Psoas muscle (tissue), 8 donors: ENCODE results near the gene POLR1D. TPM values are rescaled to one million over a fixed set of nuclear protein-coding genes. Genes with fewer than 3 reads are reported as not detected.

Experiments used
- ATAC-seq, 4 donors: fragments of 200-7000 bp; cut with Tn5 transposase; one replicate each; pipeline ENCODE4 v1.9.1; 2020; ENCODE audit warnings: moderate library complexity in 3 of 4, mild to moderate bottlenecking in 2 of 4
- DNase-seq, 2 donors: peaks; one replicate each; pipeline ENCODE4 v3.0.0-alpha.2; 2020
- H3K27ac ChIP-seq: fragments of 200-600 bp; one replicate; pipeline ENCODE4 v1.8.0; 2022
- H3K27me3 ChIP-seq, 3 donors: fragments of 200-600 bp in 1 of 3; one replicate each; pipeline versions ENCODE4 v1.6.1 to v1.8.0; 2013 to 2022; ENCODE audit warnings: low read length in 2 of 3, mild to moderate bottlenecking in 2 of 3, moderate library complexity in 1 of 3; ENCODE audit not compliant: insufficient read depth in 3 of 3
- H3K36me3 ChIP-seq, 2 donors: fragments of 200-600 bp in 1 of 2; one replicate each; pipeline versions ENCODE4 v1.6.1 to v1.8.0; 2013 to 2022; ENCODE audit warnings: low read depth in 1 of 2, mild to moderate bottlenecking in 1 of 2, moderate library complexity in 1 of 2; ENCODE audit not compliant: insufficient read depth in 1 of 2
- H3K4me1 ChIP-seq: fragments of 200-600 bp; one replicate; pipeline ENCODE4 v1.8.0; 2022
- H3K4me3 ChIP-seq: fragments of 200-600 bp; one replicate; pipeline ENCODE4 v1.8.0; 2022; ENCODE audit warnings: mild to moderate bottlenecking
- H3K9me3 ChIP-seq: fragments of 200-600 bp; one replicate; pipeline ENCODE4 v1.8.0; 2022
- WGBS, 3 donors: extraction: QIAGEN DNeasy Blood & Tissue Kit; methylation state at CpG; one replicate each; pipeline versions ENCODE4 v1.1.6 to v1.1.7; 2013; 5-methylcytosine and 5-hydroxymethylcytosine counted together
- intact Hi-C, 2 donors: fragments of 100-400 bp; cut with DNase I; formaldehyde crosslinking; loops; one replicate each; pipeline versions ENCODE4 v1.11.0 to v1.14.2; 2022
- polyA plus RNA-seq, 3 donors: library from polyadenylated mRNA; stranded (reverse); fragments of 200-250 nt; gene quantifications; one replicate each; pipeline ENCODE4 v1.2.3, GENCODE V29; 2013
- total RNA-seq, 4 donors: library from RNA; stranded (reverse); fragmentation: NEBNext Ultra II Directional in 2 of 4; extraction: Animal tissue kit (Norgen Biotek cat#: 25700) in 2 of 4; gene quantifications; one replicate each; pipeline versions ENCODE4 v1.2.1 to v1.2.4, GENCODE V29; 2021 to 2023
- TF ChIP-seq, protein P1 (sequence below): fragments of 200-600 bp; IDR thresholded peaks from one replicate; pipeline ENCODE4 v1.8.0; 2022; ENCODE audit warnings: antibody characterized with exemption
- donor health status: healthy with polysubstance abuse.
- donor health status: DM: no; HTN: no; CAD: no; lungs with moderate emphysema.
- donor health status: Bipolar disorder and iron deficiency.
- donor health status: healthy.
- donor health status: DM: yes; HTN: yes; CAD: no.
- donor health status: DM: no; HTN: no; CAD: no.
- donor health status: DM: no; HTN: no; CAD: no.
- donor health status: DM: yes; HTN: yes; CAD: no.

The POLR1D gene
- total and polyA plus RNA-seq, 7 donors = 92.5 to 205 (median 113) TPM

DNA sequence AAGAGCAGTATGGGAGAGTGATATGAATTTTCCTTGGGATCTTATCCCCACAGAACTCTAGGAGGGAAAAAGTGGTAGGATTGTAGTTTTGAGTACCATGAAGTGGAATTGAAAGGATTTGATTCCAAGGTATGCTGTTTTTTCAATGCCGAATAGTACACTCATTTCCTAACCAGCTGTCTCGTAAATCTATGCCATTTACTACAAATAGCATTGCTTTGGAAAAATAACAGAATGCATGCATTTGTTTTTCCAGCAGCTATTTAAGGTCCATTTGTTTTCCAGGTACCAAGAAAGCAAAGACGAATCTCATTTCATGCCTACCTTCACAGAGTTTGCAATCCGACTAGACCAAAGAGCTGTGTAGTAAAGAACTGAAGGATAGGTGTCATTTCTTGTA, 10.5 kb downstream of the POLR1D start:
- 77 to 83% (median 79%) methylated on average over 4 of the region's 4 CpGs for WGBS, 3 donors
- intact Hi-C loops = no loop called here
- ATAC-seq = no peak
- Histone ChIP-seq H3K27ac (no peak overlapping the region), H3K36me3 (no peaks in the 10 kb centered on the region), H3K9me3 (no peaks in the 10 kb centered on the region), H3K4me1 (peaks cover 7% of the 10 kb centered on the region), H3K4me3 (no peak overlapping the region), H3K27me3 (no peaks in the 10 kb centered on the region)
- DNase-seq = no peak
- TF ChIP-seq, protein P1, sequence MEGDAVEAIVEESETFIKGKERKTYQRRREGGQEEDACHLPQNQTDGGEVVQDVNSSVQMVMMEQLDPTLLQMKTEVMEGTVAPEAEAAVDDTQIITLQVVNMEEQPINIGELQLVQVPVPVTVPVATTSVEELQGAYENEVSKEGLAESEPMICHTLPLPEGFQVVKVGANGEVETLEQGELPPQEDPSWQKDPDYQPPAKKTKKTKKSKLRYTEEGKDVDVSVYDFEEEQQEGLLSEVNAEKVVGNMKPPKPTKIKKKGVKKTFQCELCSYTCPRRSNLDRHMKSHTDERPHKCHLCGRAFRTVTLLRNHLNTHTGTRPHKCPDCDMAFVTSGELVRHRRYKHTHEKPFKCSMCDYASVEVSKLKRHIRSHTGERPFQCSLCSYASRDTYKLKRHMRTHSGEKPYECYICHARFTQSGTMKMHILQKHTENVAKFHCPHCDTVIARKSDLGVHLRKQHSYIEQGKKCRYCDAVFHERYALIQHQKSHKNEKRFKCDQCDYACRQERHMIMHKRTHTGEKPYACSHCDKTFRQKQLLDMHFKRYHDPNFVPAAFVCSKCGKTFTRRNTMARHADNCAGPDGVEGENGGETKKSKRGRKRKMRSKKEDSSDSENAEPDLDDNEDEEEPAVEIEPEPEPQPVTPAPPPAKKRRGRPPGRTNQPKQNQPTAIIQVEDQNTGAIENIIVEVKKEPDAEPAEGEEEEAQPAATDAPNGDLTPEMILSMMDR = no peak

DNA sequence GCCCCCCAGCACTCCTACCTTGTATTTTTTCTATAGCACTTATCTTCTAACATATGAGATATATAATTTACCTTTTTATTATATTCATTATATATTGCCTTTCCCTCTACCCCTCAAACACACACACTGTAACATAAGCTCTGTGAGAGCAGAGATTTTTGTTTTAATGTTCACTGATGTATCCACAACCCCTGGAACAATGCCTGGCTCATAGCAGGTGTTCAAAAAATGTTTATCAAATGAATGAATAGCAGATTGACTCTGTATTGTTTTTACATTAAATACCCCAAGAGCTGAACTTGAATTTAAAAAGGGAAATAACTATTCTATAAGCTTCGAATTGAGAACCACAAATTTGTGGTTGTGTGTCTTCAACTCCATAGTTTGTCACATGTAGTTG, 11.0 kb downstream of the POLR1D start:
- TF ChIP-seq, protein P1 = no peak
- intact Hi-C loops = no loop called here
- Histone ChIP-seq H3K36me3 (no peaks in the 10 kb centered on the region), H3K27ac (no peak overlapping the region), H3K4me3 (no peak overlapping the region), H3K27me3 (no peaks in the 10 kb centered on the region), H3K4me1 (peaks cover 7% of the 10 kb centered on the region), H3K9me3 (no peaks in the 10 kb centered on the region)
- ATAC-seq (no peak), DNase-seq (no peak)
- 87 to 93% (median 93%) methylated on average over 1 of the region's 1 CpG for WGBS, 3 donors

DNA sequence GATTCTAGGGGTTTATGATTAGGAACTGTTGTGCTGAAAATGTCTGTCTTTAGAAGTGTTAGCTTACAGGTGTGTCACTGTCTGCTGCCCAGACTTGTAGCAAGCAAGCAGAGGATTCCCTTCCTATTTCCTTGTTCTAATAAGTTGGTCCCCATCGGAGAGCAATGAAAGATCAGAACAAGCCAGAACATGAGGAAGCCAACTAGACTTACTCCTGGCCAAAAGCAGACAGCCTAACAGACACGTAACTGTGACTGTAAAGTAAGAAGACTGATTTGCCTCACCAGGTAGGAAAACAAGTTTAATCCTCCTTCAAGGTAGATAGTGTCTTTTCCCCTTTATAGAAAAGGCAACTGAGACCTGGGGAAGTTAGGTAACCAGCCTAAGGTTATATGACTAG, 12.5 kb downstream of the POLR1D start:
- H3K4me1 ChIP-seq = peaks cover 21% of the 10 kb centered on the region
- TF ChIP-seq, protein P1 = no peak
- 39 to 58% (median 57%) methylated on average over 2 of the region's 2 CpGs for WGBS, 3 donors
- no peak for DNase-seq
- intact Hi-C loops = no loop called here
- no peaks in the 10 kb centered on the region for H3K9me3 ChIP-seq
- H3K27me3 ChIP-seq = no peaks in the 10 kb centered on the region
- no peaks in the 10 kb centered on the region for H3K36me3 ChIP-seq
- no peak for ATAC-seq
- no peak overlapping the region for H3K4me3 ChIP-seq
- H3K27ac ChIP-seq = no peak overlapping the region

DNA sequence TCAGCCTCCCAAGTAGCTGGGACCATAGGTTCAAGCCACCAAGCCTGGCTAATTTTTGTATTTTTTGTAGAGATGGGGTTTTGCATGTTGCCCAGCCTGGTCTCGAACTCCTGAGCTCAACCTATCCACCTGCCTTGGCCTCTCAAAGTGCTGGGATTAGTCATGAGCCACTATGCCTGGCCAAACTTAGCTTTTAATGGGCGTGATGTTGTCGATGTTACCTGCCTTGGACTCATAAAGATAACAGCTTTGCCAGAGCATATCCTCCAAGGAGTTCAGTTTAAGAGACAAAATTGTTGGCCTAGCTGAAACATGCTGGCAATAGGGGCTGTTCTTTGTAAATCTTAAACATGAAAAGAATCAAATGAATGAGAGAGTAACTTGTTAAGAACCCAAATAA, 13.1 kb downstream of the POLR1D start:
- Histone ChIP-seq H3K4me3 (no peak overlapping the region), H3K4me1 (peaks cover 27% of the 10 kb centered on the region), H3K36me3 (no peaks in the 10 kb centered on the region), H3K9me3 (no peaks in the 10 kb centered on the region), H3K27ac (no peak overlapping the region), H3K27me3 (no peaks in the 10 kb centered on the region)
- TF ChIP-seq, protein P1 = no peak
- no peak for ATAC-seq
- intact Hi-C loops = no loop called here
- 79 to 85% (median 84%) methylated on average over 3 of the region's 3 CpGs for WGBS, 3 donors
- DNase-seq = no peak

DNA sequence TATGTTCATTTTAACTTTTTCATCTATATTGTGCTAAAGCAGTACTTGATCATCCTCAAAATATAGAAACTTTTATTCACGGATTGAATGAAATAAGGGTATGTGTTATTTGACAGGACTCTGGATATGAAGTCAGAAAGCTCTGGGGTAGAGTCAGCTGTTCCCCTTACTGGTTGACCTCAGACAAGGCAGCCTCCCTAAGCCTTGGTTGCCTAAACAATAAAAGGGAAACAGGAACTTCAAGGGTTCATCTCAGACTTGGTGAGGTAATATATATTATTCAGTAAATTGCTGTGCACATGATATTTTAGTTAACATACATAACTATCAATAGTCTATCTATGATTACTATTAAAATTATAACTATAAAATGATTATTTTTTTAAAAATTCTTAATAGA, 13.6 kb downstream of the POLR1D start:
- intact Hi-C loops = no loop called here
- no peaks in the 10 kb centered on the region for H3K9me3 ChIP-seq
- no peak overlapping the region for H3K4me3 ChIP-seq
- H3K36me3 ChIP-seq = no peaks in the 10 kb centered on the region
- TF ChIP-seq, protein P1 = no peak
- no peaks in the 10 kb centered on the region for H3K27me3 ChIP-seq
- DNase-seq (no peak), ATAC-seq (no peak)
- no peak overlapping the region for H3K27ac ChIP-seq
- peaks cover 32% of the 10 kb centered on the region for H3K4me1 ChIP-seq
- WGBS, 3 donors = 87 to 94% (median 89%) methylated on average over 1 of the region's 1 CpG
